ENCODE results near the gene CPT1B. TPM values are rescaled to one million over a fixed set of nuclear protein-coding genes. Genes with fewer than 3 reads are reported as not detected.

CPT1B gene
- total RNA-seq, 4 donors from 2014 or later = 0.51 to 10.4 (median 7.2) TPM; not detected in 1

- intact Hi-C loops (cut with DNase I; ENCODE audit: low total_unique reads) = no loop called here
- no peaks in the 10 kb centered on the region for H3K9me3 ChIP-seq
- H3K4me3 ChIP-seq = peak overlapping the region; percentile 61 to 69
- H3K27me3 ChIP-seq = no peaks in the 10 kb centered on the region
- DNase-seq = no peak
- H3K36me3 ChIP-seq = no peaks in the 10 kb centered on the region
- peaks cover 4 to 7% of the 10 kb centered on the region in 2 donors for H3K4me1 ChIP-seq
- TF ChIP-seq, protein P1, sequence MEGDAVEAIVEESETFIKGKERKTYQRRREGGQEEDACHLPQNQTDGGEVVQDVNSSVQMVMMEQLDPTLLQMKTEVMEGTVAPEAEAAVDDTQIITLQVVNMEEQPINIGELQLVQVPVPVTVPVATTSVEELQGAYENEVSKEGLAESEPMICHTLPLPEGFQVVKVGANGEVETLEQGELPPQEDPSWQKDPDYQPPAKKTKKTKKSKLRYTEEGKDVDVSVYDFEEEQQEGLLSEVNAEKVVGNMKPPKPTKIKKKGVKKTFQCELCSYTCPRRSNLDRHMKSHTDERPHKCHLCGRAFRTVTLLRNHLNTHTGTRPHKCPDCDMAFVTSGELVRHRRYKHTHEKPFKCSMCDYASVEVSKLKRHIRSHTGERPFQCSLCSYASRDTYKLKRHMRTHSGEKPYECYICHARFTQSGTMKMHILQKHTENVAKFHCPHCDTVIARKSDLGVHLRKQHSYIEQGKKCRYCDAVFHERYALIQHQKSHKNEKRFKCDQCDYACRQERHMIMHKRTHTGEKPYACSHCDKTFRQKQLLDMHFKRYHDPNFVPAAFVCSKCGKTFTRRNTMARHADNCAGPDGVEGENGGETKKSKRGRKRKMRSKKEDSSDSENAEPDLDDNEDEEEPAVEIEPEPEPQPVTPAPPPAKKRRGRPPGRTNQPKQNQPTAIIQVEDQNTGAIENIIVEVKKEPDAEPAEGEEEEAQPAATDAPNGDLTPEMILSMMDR (IDR thresholded peaks at IDR 0.05) = no peak
- TF ChIP-seq POLR2A (IDR thresholded peaks at IDR 0.05) = no peak
- H3K27ac ChIP-seq = peak overlapping the region in 1 of 2 donors; percentile 97
Measured at GRCh38 chr22:50581031-50581949, 3.1 kb upstream of the CPT1B start.

- intact Hi-C loops (cut with DNase I; ENCODE audit: low total_unique reads) = no loop called here
- Histone ChIP-seq H3K4me1 (peaks cover 4 to 7% of the 10 kb centered on the region in 2 donors), H3K27ac (no peak overlapping the region), H3K9me3 (no peaks in the 10 kb centered on the region), H3K36me3 (no peaks in the 10 kb centered on the region), H3K27me3 (no peaks in the 10 kb centered on the region), H3K4me3 (no peak overlapping the region)
- TF ChIP-seq, protein P1 (IDR thresholded peaks at IDR 0.05) = no peak
- TF ChIP-seq POLR2A (IDR thresholded peaks at IDR 0.05) = no peak
- no peak for DNase-seq
Measured at GRCh38 chr22:50579752-50580151, 1.5 kb upstream of the CPT1B start.

GRCh38 chr22:50578776-50579310 is 616 bp upstream of the CPT1B start:
- peaks cover 4 to 7% of the 10 kb centered on the region in 2 donors for H3K4me1 ChIP-seq
- H3K36me3 ChIP-seq = no peaks in the 10 kb centered on the region
- no peak overlapping the region for H3K4me3 ChIP-seq
- H3K27me3 ChIP-seq = no peaks in the 10 kb centered on the region
- no peak overlapping the region for H3K27ac ChIP-seq
- intact Hi-C loops (cut with DNase I; ENCODE audit: low total_unique reads) = no loop called here
- TF ChIP-seq, protein P1 (IDR thresholded peaks at IDR 0.05) = no peak
- no peak for TF ChIP-seq POLR2A (IDR thresholded peaks at IDR 0.05)
- H3K9me3 ChIP-seq = no peaks in the 10 kb centered on the region
- no peak for DNase-seq

DNA sequence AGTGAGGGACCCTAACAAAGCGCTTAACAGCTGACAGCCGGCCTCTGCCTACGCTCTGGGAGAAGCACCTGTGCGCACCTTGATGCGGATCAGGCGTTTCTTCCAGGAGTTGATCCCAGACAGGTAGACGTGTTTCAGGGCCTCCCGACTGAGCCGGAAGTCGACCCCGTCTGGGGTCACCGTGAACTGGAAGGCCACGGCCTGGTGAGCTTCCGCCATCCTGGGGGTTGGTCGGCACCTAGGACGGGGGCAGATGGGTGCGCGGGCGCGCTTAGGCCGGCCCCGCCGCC is 585 bp downstream of the CPT1B start:
- H3K9me3 ChIP-seq = no peaks in the 10 kb centered on the region
- no peaks in the 10 kb centered on the region for H3K27me3 ChIP-seq
- no peak overlapping the region for H3K27ac ChIP-seq
- H3K4me1 ChIP-seq = peaks cover 3 to 4% of the 10 kb centered on the region in 2 donors
- no peaks in the 10 kb centered on the region for H3K36me3 ChIP-seq
- no peak overlapping the region for H3K4me3 ChIP-seq
- no peak for DNase-seq
- TF ChIP-seq, protein P1 (IDR thresholded peaks at IDR 0.05) = no peak
- TF ChIP-seq POLR2A (IDR thresholded peaks at IDR 0.05) = no peak
- intact Hi-C loops (cut with DNase I; ENCODE audit: low total_unique reads) = no loop called here

Measured in uterus (tissue), 4 donors.